ENCODE data around the gene MYO5A. TPM values are rescaled to one million over a fixed set of nuclear protein-coding genes. Genes with fewer than 3 reads are reported as not detected.

The MYO5A gene
- total RNA-seq, 4 donors from 2014 or later = 10.3 to 26.0 (median 22.7) TPM

GRCh38 chr15:52466716-52467115 lies 62.0 kb downstream of the MYO5A start:
- H3K27me3 ChIP-seq = no peaks in the 10 kb centered on the region
- peaks cover 0 to 8% of the 10 kb centered on the region in 2 donors for H3K9me3 ChIP-seq
- no peak overlapping the region for H3K4me3 ChIP-seq
- TF ChIP-seq CTCF (IDR thresholded peaks at IDR 0.05) (no peak), POLR2A (IDR thresholded peaks at IDR 0.05) (no peak)
- no peaks in the 10 kb centered on the region for H3K4me1 ChIP-seq
- H3K36me3 ChIP-seq = no peaks in the 10 kb centered on the region
- H3K27ac ChIP-seq = no peak overlapping the region
- DNase-seq = no peak
- intact Hi-C loops (cut with DNase I; ENCODE audit: low total_unique reads) = no loop called here

- no peak overlapping the region for H3K27ac ChIP-seq
- no peaks in the 10 kb centered on the region for H3K36me3 ChIP-seq
- DNase-seq = no peak
- peaks cover 0 to 8% of the 10 kb centered on the region in 2 donors for H3K9me3 ChIP-seq
- H3K4me1 ChIP-seq = no peaks in the 10 kb centered on the region
- TF ChIP-seq CTCF (IDR thresholded peaks at IDR 0.05) = no peak
- TF ChIP-seq POLR2A (IDR thresholded peaks at IDR 0.05) = no peak
- H3K27me3 ChIP-seq = no peaks in the 10 kb centered on the region
- intact Hi-C loops (cut with DNase I; ENCODE audit: low total_unique reads) = no loop called here
- H3K4me3 ChIP-seq = no peak overlapping the region
Measured at GRCh38 chr15:52466134-52466701, 62.5 kb downstream of the MYO5A start.

- H3K27ac ChIP-seq = no peak overlapping the region
Measured at GRCh38 chr15:52464478-52464877, 64.2 kb downstream of the MYO5A start.

GRCh38 chr15:52464040-52464439 lies 64.6 kb downstream of the MYO5A start:
- no peaks in the 10 kb centered on the region for H3K27me3 ChIP-seq
- peaks cover 0 to 8% of the 10 kb centered on the region in 2 donors for H3K9me3 ChIP-seq
- TF ChIP-seq POLR2A (IDR thresholded peaks at IDR 0.05) (no peak), CTCF (IDR thresholded peaks at IDR 0.05) (no peak)
- DNase-seq = no peak
- H3K27ac ChIP-seq = no peak overlapping the region
- no peaks in the 10 kb centered on the region for H3K36me3 ChIP-seq
- no peaks in the 10 kb centered on the region for H3K4me1 ChIP-seq
- no peak overlapping the region for H3K4me3 ChIP-seq
- intact Hi-C loops (cut with DNase I; ENCODE audit: low total_unique reads) = no loop called here

More at GRCh38 chr15:52464478-52464877, 64.2 kb downstream of the MYO5A start:
- Histone ChIP-seq H3K9me3 (peaks cover 0 to 8% of the 10 kb centered on the region in 2 donors), H3K27me3 (no peaks in the 10 kb centered on the region), H3K36me3 (no peaks in the 10 kb centered on the region), H3K4me1 (no peaks in the 10 kb centered on the region), H3K4me3 (no peak overlapping the region)
- intact Hi-C loops (cut with DNase I; ENCODE audit: low total_unique reads) = no loop called here
- no peak for DNase-seq
- no peak for TF ChIP-seq POLR2A (IDR thresholded peaks at IDR 0.05)
- no peak for TF ChIP-seq CTCF (IDR thresholded peaks at IDR 0.05)

- Histone ChIP-seq H3K27me3 (no peaks in the 10 kb centered on the region), H3K4me1 (no peaks in the 10 kb centered on the region), H3K27ac (no peak overlapping the region), H3K4me3 (no peak overlapping the region), H3K9me3 (peaks cover 0 to 8% of the 10 kb centered on the region in 2 donors), H3K36me3 (no peaks in the 10 kb centered on the region)
- no peak for DNase-seq
- TF ChIP-seq CTCF (IDR thresholded peaks at IDR 0.05) (no peak), POLR2A (IDR thresholded peaks at IDR 0.05) (no peak)
- intact Hi-C loops (cut with DNase I; ENCODE audit: low total_unique reads) = no loop called here
Measured at GRCh38 chr15:52463638-52464037, 65.0 kb downstream of the MYO5A start.
